GM23248 (cell line): ENCODE measurements around the gene KIF3B. TPM values are rescaled to one million over a fixed set of nuclear protein-coding genes. Genes with fewer than 3 reads are reported as not detected.
"Not testable (repeated sequence)": the region's sequence is repeated elsewhere in the genome, so short reads cannot be mapped to it uniquely, and the experiment has no call there.

Experiments used
- DNase-seq: peaks from one replicate; pipeline ENCODE4 v3.0.0-alpha.2; 2015
- H2AFZ ChIP-seq: fragments of 200-600 bp; sonication (generic); 2 replicates; pipeline ENCODE4 v1.6.1; 2016; ENCODE audit warnings: antibody characterized with exemption
- H3F3A ChIP-seq: fragments of 200-600 bp; sonication (generic); 2 replicates; pipeline ENCODE4 v1.6.1; 2016; ENCODE audit warnings: mild to moderate bottlenecking, antibody characterized with exemption, mixed run types; ENCODE audit not compliant: insufficient read depth
- H3K27ac ChIP-seq: fragments of 200-600 bp; sonication (generic); 2 replicates; pipeline ENCODE4 v1.5.1; 2016; ENCODE audit warnings: mild to moderate bottlenecking
- H3K27me3 ChIP-seq: fragments of 200-600 bp; sonication (generic); replicated peaks from 2 replicates; pipeline ENCODE4 v1.6.1; 2016; ENCODE audit warnings: mild to moderate bottlenecking; ENCODE audit not compliant: insufficient read depth
- H3K36me3 ChIP-seq: fragments of 200-600 bp; sonication (generic); 2 replicates; pipeline ENCODE4 v1.6.1; 2016; ENCODE audit warnings: low read depth, mild to moderate bottlenecking
- H3K4me1 ChIP-seq: fragments of 200-600 bp; sonication (generic); 2 replicates; pipeline ENCODE4 v1.6.1; 2016; ENCODE audit warnings: mild to moderate bottlenecking; ENCODE audit not compliant: insufficient read depth
- H3K4me2 ChIP-seq: fragments of 200-600 bp; sonication (generic); one replicate; pipeline ENCODE4 v1.6.1; 2016; ENCODE audit warnings: mild to moderate bottlenecking; ENCODE audit not compliant: unreplicated experiment
- H3K4me3 ChIP-seq: fragments of 200-600 bp; sonication (generic); 2 replicates; pipeline ENCODE4 v1.5.1; 2016; ENCODE audit warnings: mild to moderate bottlenecking
- H3K79me2 ChIP-seq: fragments of 200-600 bp; sonication (generic); 2 replicates; pipeline ENCODE4 v1.6.1; 2016; ENCODE audit warnings: mild to moderate bottlenecking; ENCODE audit not compliant: insufficient read depth
- H3K9ac ChIP-seq: fragments of 200-600 bp; sonication (generic); 2 replicates; pipeline ENCODE4 v1.6.1; 2016; ENCODE audit warnings: mild to moderate bottlenecking
- H3K9me2 ChIP-seq: fragments of 200-600 bp; sonication (generic); 2 replicates; pipeline ENCODE4 v1.6.1; 2016; ENCODE audit warnings: mixed run types, mild to moderate bottlenecking, moderate library complexity; ENCODE audit not compliant: insufficient read depth
- H3K9me3 ChIP-seq: fragments of 200-600 bp; sonication (generic); one replicate; pipeline ENCODE4 v1.6.1; 2017; ENCODE audit warnings: low read depth
- H4K20me1 ChIP-seq: fragments of 200-600 bp; sonication (generic); 2 replicates; pipeline ENCODE4 v1.6.0; 2016; ENCODE audit not compliant: insufficient read depth
- EZH2 ChIP-seq: fragments of 200-600 bp; sonication (generic); IDR thresholded peaks from 2 replicates; pipeline ENCODE4 v1.6.1; 2018; ENCODE audit warnings: antibody characterized with exemption, mild to moderate bottlenecking; ENCODE audit not compliant: insufficient read depth, poor library complexity, severe bottlenecking
- EZH2phosphoT487 ChIP-seq: fragments of 200-600 bp; sonication (generic); IDR thresholded peaks from 2 replicates; pipeline ENCODE4 v1.6.1; 2018; ENCODE audit warnings: antibody characterized with exemption, moderate library complexity, mild to moderate bottlenecking, low read depth; ENCODE audit not compliant: insufficient read depth
- WGBS, 2 experiments: methylation state at CpG; one replicate each; pipeline ENCODE4 v1.1.6; 2015 to 2017; ENCODE audit warnings: low lambda C conversion rate in 2 of 2, low coverage in 1 of 2; ENCODE audit errors: missing lambda C conversion rate in 2 of 2; 5-methylcytosine and 5-hydroxymethylcytosine counted together
- in situ Hi-C: fragments of 300-500 bp; cut with MboI; formaldehyde crosslinking; loops from 2 replicates; pipeline ENCODE4 v1.15.0; 2020
- polyA plus RNA-seq: library from polyadenylated mRNA; unstranded; fragments of >200 nt; fragmentation: Nextera tagmentation; extraction: Ambion mirVana; gene quantifications from 2 replicates; pipeline ENCODE4 v1.2.1, GENCODE V29; 2016
- total RNA-seq: library from RNA; depleted of rRNA; stranded (reverse); fragments of >200 nt; shearing (Covaris generic); gene quantifications from 2 replicates; pipeline ENCODE4 v1.2.3, GENCODE V29; 2014

Gene KIF3B
- total and polyA plus RNA-seq, 2 experiments from 2014 or later = 8.8 to 28.3 TPM

- no peaks in the 10 kb centered on the region for H3K79me2 ChIP-seq
- TF ChIP-seq EZH2 = no peak
- no peak for TF ChIP-seq EZH2phosphoT487
- DNase-seq = no peak
- no peaks in the 10 kb centered on the region for H3K9me3 ChIP-seq
- 82 to 83% methylated on average over 9 of the region's 9 CpGs for WGBS, 2 experiments
- no peak overlapping the region for H3K9ac ChIP-seq
- no peaks in the 10 kb centered on the region for H3K4me1 ChIP-seq
- H3K9me2 ChIP-seq = no peaks in the 10 kb centered on the region
- H3K4me3 ChIP-seq = no peak overlapping the region
- no peaks in the 10 kb centered on the region for H3K36me3 ChIP-seq
- no peaks in the 10 kb centered on the region for H4K20me1 ChIP-seq
- no peak overlapping the region for H3K4me2 ChIP-seq
- no peak overlapping the region for H3K27ac ChIP-seq
- no peaks in the 10 kb centered on the region for H3K27me3 ChIP-seq
- no peak overlapping the region for H2AFZ ChIP-seq
- no peaks in the 10 kb centered on the region for H3F3A ChIP-seq
- in situ Hi-C loops = no loop called here
Measured at GRCh38 chr20:32249030-32249738, 28.3 kb upstream of the KIF3B start.

- peaks cover 5% of the 10 kb centered on the region; the same call in 1 of the 2 replicates for H3F3A ChIP-seq
- no peak overlapping the region for H3K4me2 ChIP-seq
- WGBS, 2 experiments = 54 to 68% methylated on average over 3 of the region's 3 CpGs
- H3K27me3 ChIP-seq = no peaks in the 10 kb centered on the region
- no peak overlapping the region for H3K9ac ChIP-seq
- H2AFZ ChIP-seq = no peak overlapping the region
- H3K4me3 ChIP-seq = no peak overlapping the region
- H3K79me2 ChIP-seq = no peaks in the 10 kb centered on the region
- TF ChIP-seq EZH2phosphoT487 = no peak
- in situ Hi-C loops = no loop called here
- no peaks in the 10 kb centered on the region for H3K9me2 ChIP-seq
- no peak for DNase-seq
- H3K4me1 ChIP-seq = peaks cover 10% of the 10 kb centered on the region
- H4K20me1 ChIP-seq = no peaks in the 10 kb centered on the region
- no peak overlapping the region for H3K27ac ChIP-seq
- no peaks in the 10 kb centered on the region for H3K36me3 ChIP-seq
- H3K9me3 ChIP-seq = no peaks in the 10 kb centered on the region
Measured at GRCh38 chr20:32251470-32251869, 26.0 kb upstream of the KIF3B start.

- Histone ChIP-seq H3K27ac (no peak overlapping the region), H3F3A (peaks cover 5% of the 10 kb centered on the region; the same call in 1 of the 2 replicates), H3K4me1 (peaks cover 10% of the 10 kb centered on the region), H2AFZ (no peak overlapping the region), H3K79me2 (no peaks in the 10 kb centered on the region), H3K4me2 (no peak overlapping the region), H3K9me2 (no peaks in the 10 kb centered on the region), H3K36me3 (no peaks in the 10 kb centered on the region), H3K27me3 (no peaks in the 10 kb centered on the region), H3K9ac (no peak overlapping the region), H3K9me3 (no peaks in the 10 kb centered on the region), H3K4me3 (no peak overlapping the region), H4K20me1 (no peaks in the 10 kb centered on the region)
- no peak for DNase-seq
- in situ Hi-C loops = no loop called here
- WGBS, 2 experiments = 61 to 68% methylated on average over 6 of the region's 6 CpGs
- TF ChIP-seq EZH2phosphoT487 (no peak), EZH2 (no peak)
Measured at GRCh38 chr20:32252189-32252588, 25.3 kb upstream of the KIF3B start.

DNA sequence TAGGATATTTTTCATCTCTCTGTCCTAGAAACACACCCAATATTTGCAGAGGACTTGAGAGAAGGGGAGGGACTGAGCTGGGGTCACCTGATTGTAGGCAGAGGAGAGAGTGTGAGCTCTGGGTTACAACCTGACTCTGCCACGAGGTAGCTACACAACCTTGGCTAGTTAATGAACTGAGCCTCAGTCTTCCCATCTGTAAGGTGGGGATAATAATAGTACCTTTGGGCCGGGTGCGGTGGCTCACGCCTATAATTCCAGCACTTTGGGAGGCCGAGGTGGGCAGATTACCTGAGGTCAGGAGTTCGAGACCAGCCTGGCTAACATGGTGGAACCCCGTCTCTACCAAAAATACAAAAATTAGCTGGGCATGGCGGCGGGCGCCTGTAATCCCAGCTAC lies 16.5 kb upstream of the KIF3B start:
- H2AFZ ChIP-seq, H3K9me2 ChIP-seq, H3K9me3 ChIP-seq, H3K36me3 ChIP-seq, H3K4me3 ChIP-seq, DNase-seq, H3K4me2 ChIP-seq, H3F3A ChIP-seq, H3K9ac ChIP-seq, H3K79me2 ChIP-seq, in situ Hi-C loops, H4K20me1 ChIP-seq, H3K27ac ChIP-seq, H3K27me3 ChIP-seq, H3K4me1 ChIP-seq: not testable (repeated sequence)
- WGBS, 2 experiments = 66 to 75% methylated on average over 10 of the region's 10 CpGs

DNA sequence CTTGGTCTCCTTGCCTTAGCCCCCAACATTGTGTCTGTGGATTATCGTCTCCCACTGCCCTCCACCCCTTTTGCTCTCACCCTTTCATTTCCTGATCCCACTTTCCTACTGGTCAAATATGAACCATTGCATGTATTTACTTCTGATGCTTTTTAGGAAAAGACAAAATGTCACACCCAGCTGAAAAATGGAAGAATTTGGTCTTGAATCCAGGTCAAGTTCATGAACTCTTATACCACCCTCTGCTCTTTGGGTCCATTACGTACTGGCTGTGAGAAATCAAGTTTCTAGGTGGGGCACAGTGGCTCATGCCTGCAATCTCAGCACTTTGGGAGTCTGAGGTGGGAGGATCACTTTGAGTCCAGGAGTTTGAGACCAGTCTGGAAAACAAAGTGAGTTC lies 15.8 kb upstream of the KIF3B start:
- Histone ChIP-seq H3K27ac (no peak overlapping the region), H4K20me1 (no peaks in the 10 kb centered on the region), H3K4me2 (no peak overlapping the region), H3F3A (no peaks in the 10 kb centered on the region), H3K27me3 (no peaks in the 10 kb centered on the region), H3K9me2 (no peaks in the 10 kb centered on the region), H3K9ac (no peak overlapping the region), H3K9me3 (no peaks in the 10 kb centered on the region), H3K36me3 (no peaks in the 10 kb centered on the region), H3K4me3 (no peak overlapping the region), H3K4me1 (no peaks in the 10 kb centered on the region), H2AFZ (no peak overlapping the region), H3K79me2 (no peaks in the 10 kb centered on the region)
- TF ChIP-seq EZH2 (no peak), EZH2phosphoT487 (no peak)
- DNase-seq = no peak
- in situ Hi-C loops = no loop called here
- 28 to 39% methylated on average over 2 of the region's 2 CpGs for WGBS, 2 experiments
